RWPE2 (cell line): ENCODE measurements around the gene MRPL14.

Source experiments
- ATAC-seq: fragments of 200-7000 bp; cut with Tn5 transposase; 3 replicates; pipeline ENCODE4 v1.9.1; 2021; ENCODE audit warnings: low read depth
- DNase-seq: peaks from one replicate; pipeline ENCODE4 v3.0.0-alpha.2; 2020; ENCODE audit warnings: low spot score
- H3K27ac ChIP-seq: fragments of 450-650 bp; 2 replicates; pipeline ENCODE4 v1.5.1; 2017; ENCODE audit warnings: mild to moderate bottlenecking; ENCODE audit not compliant: poor library complexity, severe bottlenecking
- H3K27me3 ChIP-seq: fragments of 250-450 bp; sonication (Bioruptor Pico); 2 replicates; pipeline ENCODE4 v1.5.1; 2021; ENCODE audit warnings: mild to moderate bottlenecking, moderate library complexity; ENCODE audit not compliant: insufficient read depth, poor library complexity, severe bottlenecking
- H3K36me3 ChIP-seq: fragments of 250-450 bp; sonication (Bioruptor Pico); 2 replicates; pipeline ENCODE4 v1.5.1; 2020; ENCODE audit warnings: low read depth, mild to moderate bottlenecking, moderate library complexity
- H3K4me1 ChIP-seq: fragments of 250-450 bp; sonication (Bioruptor Pico); 2 replicates; pipeline ENCODE4 v1.5.1; 2021; ENCODE audit warnings: mild to moderate bottlenecking, moderate library complexity; ENCODE audit not compliant: insufficient read depth, poor library complexity, severe bottlenecking
- H3K4me3 ChIP-seq: fragments of 250-450 bp; sonication (Bioruptor Pico); 2 replicates; pipeline ENCODE4 v1.5.1; 2021; ENCODE audit warnings: mild to moderate bottlenecking, moderate library complexity; ENCODE audit not compliant: severe bottlenecking
- H3K9me3 ChIP-seq: fragments of 250-450 bp; sonication (Bioruptor Pico); 2 replicates; pipeline ENCODE4 v1.5.1; 2021; ENCODE audit warnings: mild to moderate bottlenecking, moderate library complexity; ENCODE audit not compliant: severe bottlenecking
- CTCF ChIP-seq: fragments of 450-650 bp; IDR thresholded peaks from one replicate; pipeline ENCODE4 v1.5.1; 2017; ENCODE audit warnings: mild to moderate bottlenecking, moderate library complexity; ENCODE audit not compliant: poor library complexity, severe bottlenecking

The MRPL14 gene

GRCh38 chr6:44088827-44089590 is 38.2 kb downstream of the MRPL14 start:
- no peaks in the 10 kb centered on the region for H3K9me3 ChIP-seq
- TF ChIP-seq CTCF, result no peak
- DNase-seq (no peak), ATAC-seq (no peak)
- H3K27me3 ChIP-seq, result no peaks in the 10 kb centered on the region
- no peak overlapping the region for H3K4me3 ChIP-seq
- H3K4me1 ChIP-seq, result peaks cover 9% of the 10 kb centered on the region
- H3K36me3 ChIP-seq, result no peaks in the 10 kb centered on the region; the same call in 1 of the 2 replicates
- no peak overlapping the region for H3K27ac ChIP-seq

- no peak for DNase-seq
- Histone ChIP-seq H3K27me3 (no peaks in the 10 kb centered on the region), H3K36me3 (no peaks in the 10 kb centered on the region; the same call in 1 of the 2 replicates), H3K27ac (no peak overlapping the region), H3K4me1 (peaks cover 9% of the 10 kb centered on the region), H3K4me3 (no peak overlapping the region), H3K9me3 (no peaks in the 10 kb centered on the region)
- no peak for ATAC-seq
- TF ChIP-seq CTCF, result no peak
Measured at GRCh38 chr6:44087623-44088022, 39.6 kb downstream of the MRPL14 start.

- Histone ChIP-seq H3K9me3 (no peaks in the 10 kb centered on the region), H3K4me3 (no peak overlapping the region), H3K27ac (no peak overlapping the region), H3K27me3 (no peaks in the 10 kb centered on the region), H3K4me1 (peaks cover 9% of the 10 kb centered on the region), H3K36me3 (no peaks in the 10 kb centered on the region; the same call in 1 of the 2 replicates)
- no peak for TF ChIP-seq CTCF
- DNase-seq, result no peak
- peak; percentile 34 for ATAC-seq
Measured at GRCh38 chr6:44086931-44087574, 40.2 kb downstream of the MRPL14 start.

- H3K27ac ChIP-seq, result no peak overlapping the region
- no peaks in the 10 kb centered on the region for H3K36me3 ChIP-seq
- no peak overlapping the region for H3K4me3 ChIP-seq
- peaks cover 9% of the 10 kb centered on the region for H3K4me1 ChIP-seq
- no peaks in the 10 kb centered on the region for H3K9me3 ChIP-seq
- no peak for DNase-seq
- no peaks in the 10 kb centered on the region for H3K27me3 ChIP-seq
- ATAC-seq, result no peak
- TF ChIP-seq CTCF, result no peak
Measured at GRCh38 chr6:44085219-44085618, 42.0 kb downstream of the MRPL14 start.
